ENCODE results near the gene RFX8.

DNA sequence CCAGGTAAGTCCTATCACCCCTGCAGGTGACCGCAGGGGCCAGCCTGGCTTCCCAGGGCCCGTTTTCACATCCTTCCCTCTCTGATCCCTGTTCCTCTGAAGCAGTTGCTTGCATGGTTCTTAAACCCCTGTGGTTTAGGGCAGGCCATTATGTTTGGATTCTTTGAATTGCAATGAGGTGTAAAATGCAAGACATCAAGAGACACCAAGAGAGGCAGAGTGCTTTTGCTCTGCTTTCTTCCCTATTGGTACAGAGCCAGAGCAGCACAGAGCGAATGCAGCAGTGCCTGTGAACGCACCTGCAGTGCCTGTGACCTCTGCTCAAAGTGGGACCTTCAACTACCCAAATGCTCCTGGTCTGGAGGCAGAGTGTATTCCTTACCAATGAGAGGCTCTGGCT, 7.6 kb downstream of the RFX8 start:
- TF ChIP-seq, protein P1, sequence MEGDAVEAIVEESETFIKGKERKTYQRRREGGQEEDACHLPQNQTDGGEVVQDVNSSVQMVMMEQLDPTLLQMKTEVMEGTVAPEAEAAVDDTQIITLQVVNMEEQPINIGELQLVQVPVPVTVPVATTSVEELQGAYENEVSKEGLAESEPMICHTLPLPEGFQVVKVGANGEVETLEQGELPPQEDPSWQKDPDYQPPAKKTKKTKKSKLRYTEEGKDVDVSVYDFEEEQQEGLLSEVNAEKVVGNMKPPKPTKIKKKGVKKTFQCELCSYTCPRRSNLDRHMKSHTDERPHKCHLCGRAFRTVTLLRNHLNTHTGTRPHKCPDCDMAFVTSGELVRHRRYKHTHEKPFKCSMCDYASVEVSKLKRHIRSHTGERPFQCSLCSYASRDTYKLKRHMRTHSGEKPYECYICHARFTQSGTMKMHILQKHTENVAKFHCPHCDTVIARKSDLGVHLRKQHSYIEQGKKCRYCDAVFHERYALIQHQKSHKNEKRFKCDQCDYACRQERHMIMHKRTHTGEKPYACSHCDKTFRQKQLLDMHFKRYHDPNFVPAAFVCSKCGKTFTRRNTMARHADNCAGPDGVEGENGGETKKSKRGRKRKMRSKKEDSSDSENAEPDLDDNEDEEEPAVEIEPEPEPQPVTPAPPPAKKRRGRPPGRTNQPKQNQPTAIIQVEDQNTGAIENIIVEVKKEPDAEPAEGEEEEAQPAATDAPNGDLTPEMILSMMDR (IDR thresholded peaks at IDR 0.05), result no peak
- TF ChIP-seq POLR2A (IDR thresholded peaks at IDR 0.05), result no peak
- TF ChIP-seq EP300 (IDR thresholded peaks at IDR 0.05), result no peak

Measured in tibial nerve (tissue), 4 donors.